Activated CD4-positive, CD25-positive, alpha-beta regulatory T cell treated with anti-CD3 and anti-CD28 coated beads, Interleukin-2, amount 50 U/mL, for 24 hours (primary cell): ENCODE results near the gene ZNF490.
"Not testable (repeated sequence)": the region's sequence is repeated elsewhere in the genome, so short reads cannot be mapped to it uniquely, and the experiment has no call there.

Experiments
- ATAC-seq, 2 donors: fragments of 150-1000 bp; cut with Tn5 transposase; one replicate each; pipeline ENCODE4 v1.10.0; 2021; ENCODE audit warnings: mild to moderate bottlenecking in 1 of 2, moderate library complexity in 1 of 2

The ZNF490 gene

DNA sequence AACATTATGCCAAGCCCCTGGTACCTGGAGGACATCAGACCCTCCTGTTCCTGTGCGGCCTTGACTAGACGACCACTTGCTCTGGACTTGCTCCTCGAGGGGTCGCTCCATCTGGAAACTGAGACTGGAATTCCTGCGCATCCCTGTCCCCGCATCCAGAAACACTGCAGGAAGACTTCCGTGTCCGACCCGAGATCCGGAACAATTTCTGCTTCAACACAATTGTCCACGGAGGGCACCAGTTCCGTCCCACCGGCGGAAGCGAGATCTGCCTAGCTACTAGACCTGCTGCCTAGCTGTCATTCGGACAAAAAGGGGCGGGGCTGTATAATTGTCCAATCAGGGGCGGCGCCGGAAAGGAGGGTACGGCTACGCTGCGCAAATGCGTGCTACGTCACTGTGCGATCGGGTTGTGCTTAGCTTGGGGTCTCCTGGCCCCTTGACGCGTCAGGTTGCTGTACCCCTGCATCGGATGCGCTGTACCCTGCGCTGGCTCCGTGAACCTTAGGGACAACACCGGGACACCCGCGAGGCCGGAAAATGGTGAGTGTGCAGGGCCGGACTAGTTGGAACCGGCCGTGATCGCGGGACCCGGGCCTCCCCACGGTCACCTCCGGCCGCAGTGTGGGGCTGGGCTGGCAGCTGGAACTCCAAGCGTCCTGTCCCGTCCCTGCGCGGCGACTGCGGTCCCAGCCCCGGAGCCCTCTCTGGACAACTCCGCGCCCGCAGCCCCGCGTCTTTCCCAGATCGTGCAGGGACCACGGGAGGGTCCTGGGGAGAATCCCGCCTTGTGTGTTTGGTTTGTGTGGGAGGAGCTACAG, at the start of gene ZNF490, which contains the start of gene ZNF791:
Gene ZNF490 (minus strand): TSS at position 274 of the 821 bp plus-strand sequence. CDS start 133 bp downstream, at position 141.
Gene ZNF791 (plus strand): TSS at position 381 of the 821 bp plus-strand sequence. CDS start 160 bp downstream, at position 541.
- peak; percentile 97 to 98 for ATAC-seq

GRCh38 chr19:12657966-12658365, 47.4 kb upstream of the ZNF490 start:
- no peak for ATAC-seq

GRCh38 chr19:12656899-12657571, 46.4 kb upstream of the ZNF490 start:
- peak in 1 of 2 donors; percentile 21 for ATAC-seq

- no peak for ATAC-seq
Observed at GRCh38 chr19:12655546-12655945, 44.9 kb upstream of the ZNF490 start.

DNA sequence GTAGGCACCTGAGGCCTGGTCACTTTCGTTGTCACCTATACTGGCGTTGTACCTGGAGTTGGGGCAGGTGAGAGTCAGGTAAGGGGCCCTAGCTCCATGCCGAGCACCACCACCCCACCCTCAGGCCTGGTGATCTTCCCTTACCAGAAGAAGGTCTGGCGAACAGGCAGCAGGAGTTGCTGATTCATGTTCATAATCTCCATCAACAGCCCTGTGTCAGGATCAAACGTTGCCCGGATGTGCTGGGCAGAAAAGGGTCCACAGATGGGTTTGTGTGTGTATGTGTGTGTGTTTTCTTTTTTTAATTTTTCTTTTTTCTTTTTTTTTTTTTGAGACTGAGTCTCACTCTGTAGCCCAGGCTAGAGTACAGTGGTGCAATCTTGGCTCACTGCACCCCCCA, 41.6 kb upstream of the ZNF490 start:
- no peak for ATAC-seq

DNA sequence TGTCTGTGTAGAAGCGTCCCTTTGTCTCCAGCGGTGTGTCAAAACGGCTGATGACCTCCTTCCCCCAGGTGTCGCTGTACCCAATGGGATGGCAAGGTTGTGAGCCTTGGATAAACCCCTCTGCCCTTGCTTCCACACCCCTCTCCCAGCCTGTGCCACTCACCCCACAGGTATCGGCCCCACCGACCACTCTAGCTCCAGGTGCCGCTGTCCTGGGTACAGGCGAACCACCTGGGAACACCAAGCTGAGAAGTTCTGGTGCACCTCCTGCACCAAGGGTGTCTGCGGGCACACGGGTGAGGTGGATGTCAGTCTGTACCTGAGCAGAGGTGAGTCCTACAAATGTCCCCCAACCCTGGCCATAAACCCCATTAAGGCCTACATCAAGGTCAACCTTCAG, 39.3 kb upstream of the ZNF490 start:
- no peak for ATAC-seq

GRCh38 chr19:12648088-12648487, 37.5 kb upstream of the ZNF490 start:
- ATAC-seq, result no peak

DNA sequence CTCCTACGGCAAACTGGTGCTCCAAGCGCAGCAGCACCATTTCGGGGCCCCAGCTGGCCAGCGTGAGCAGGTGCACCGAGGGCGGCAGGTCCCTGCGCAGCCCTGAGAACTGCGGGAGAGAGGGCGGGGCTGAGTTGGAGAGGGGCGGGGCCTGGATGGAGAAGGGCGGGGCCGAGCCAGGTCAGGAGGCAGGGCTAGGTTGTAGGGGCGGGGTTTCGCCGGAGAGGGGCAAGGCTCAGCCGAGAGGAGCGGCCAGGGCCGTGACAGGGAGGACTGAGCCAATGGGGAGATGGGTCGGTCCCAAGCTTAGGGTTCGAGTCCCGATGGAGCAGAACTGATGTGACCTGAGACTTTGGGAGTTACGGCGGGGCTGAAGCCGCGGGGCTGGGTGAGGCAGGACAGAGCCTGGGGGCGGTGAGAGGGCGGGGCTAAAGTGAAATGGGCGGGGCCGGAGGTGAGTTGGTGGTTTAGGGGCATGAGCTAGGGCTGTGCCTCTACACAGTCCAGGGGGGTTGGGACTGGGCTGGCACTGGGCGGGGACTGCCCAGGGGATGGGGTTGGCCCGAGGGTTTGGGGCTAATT, 37.0 kb upstream of the ZNF490 start:
- peak; percentile 46 to 56 for ATAC-seq

GRCh38 chr19:12647047-12647446, 36.4 kb upstream of the ZNF490 start:
- ATAC-seq, result no peak

- no peak for ATAC-seq
Observed at GRCh38 chr19:12646551-12646950, 35.9 kb upstream of the ZNF490 start.

DNA sequence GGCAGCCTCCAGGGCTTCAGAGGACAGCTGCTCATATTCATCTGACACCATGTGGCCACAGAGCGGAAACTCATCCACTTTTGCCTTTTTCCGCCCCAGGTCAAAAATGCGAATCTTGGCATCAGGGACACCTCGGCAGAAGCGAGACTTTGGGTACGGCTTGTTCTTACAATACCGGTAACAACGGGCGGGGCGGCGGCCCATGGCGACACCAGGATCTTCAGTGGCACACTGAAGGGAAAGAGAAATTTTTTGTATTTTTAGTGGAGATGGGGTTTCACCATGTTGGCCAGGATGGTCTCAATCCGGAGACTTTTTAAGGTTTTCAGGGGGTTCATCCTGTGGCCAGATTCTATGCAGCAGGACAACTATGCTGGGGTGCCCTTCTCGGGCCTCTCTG, 33.1 kb upstream of the ZNF490 start:
- ATAC-seq, result not testable (repeated sequence)

- no peak for ATAC-seq
Observed at GRCh38 chr19:12642506-12642905, 31.9 kb upstream of the ZNF490 start.

- no peak for ATAC-seq
Observed at GRCh38 chr19:12641456-12641855, 30.8 kb upstream of the ZNF490 start.

- peak; percentile 96 to 97 for ATAC-seq
Observed at GRCh38 chr19:12639901-12640613, 29.4 kb upstream of the ZNF490 start.

DNA sequence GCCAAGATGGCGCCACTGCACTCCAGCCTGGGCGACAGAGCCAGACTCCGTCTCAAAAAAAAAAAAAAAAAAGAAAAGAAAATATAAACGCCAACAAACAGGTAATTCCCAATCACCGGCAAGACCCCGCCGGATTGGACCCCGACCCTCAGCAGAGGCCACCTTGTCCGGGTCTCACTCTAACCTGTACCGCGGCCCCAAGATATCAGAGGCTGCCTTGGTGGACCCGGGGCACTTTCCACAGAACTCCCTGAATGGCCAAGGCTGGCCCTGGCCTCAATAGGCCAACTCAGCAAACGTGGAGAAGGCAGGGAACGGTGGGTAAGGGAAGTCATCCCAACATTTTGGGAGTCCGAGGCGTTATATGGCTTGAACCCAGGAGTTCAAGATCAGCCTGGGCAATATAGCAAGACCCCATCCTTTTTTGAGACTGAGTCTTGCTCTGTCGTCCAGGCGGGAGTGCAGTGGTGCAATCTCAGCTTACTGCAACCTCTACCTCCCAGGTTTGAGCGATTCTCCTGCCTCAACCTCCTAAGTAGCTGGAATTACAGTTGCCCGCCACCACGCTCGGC, 28.1 kb upstream of the ZNF490 start:
- ATAC-seq, result no peak

GRCh38 chr19:12636631-12637030, 26.0 kb upstream of the ZNF490 start:
- no peak for ATAC-seq

DNA sequence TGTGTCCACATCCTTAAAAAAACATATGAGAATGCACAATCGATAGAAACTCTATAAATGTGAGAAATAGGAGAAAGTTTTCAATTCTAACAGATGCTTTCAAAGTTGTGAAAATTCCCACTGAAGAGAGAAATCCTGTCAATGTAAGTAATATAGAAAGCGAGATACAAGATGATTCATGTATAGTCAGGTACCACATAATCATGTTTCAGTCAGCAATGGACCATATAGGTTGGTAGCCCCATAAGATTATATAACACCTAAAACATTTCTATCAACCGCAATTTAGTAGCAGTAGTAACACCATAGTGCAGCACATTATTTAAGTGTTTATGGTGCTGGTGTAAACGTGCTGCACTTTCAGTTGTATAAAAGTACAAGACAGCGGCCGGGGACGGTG, 18.6 kb upstream of the ZNF490 start:
- peak in 1 of 2 donors; percentile 45 for ATAC-seq

DNA sequence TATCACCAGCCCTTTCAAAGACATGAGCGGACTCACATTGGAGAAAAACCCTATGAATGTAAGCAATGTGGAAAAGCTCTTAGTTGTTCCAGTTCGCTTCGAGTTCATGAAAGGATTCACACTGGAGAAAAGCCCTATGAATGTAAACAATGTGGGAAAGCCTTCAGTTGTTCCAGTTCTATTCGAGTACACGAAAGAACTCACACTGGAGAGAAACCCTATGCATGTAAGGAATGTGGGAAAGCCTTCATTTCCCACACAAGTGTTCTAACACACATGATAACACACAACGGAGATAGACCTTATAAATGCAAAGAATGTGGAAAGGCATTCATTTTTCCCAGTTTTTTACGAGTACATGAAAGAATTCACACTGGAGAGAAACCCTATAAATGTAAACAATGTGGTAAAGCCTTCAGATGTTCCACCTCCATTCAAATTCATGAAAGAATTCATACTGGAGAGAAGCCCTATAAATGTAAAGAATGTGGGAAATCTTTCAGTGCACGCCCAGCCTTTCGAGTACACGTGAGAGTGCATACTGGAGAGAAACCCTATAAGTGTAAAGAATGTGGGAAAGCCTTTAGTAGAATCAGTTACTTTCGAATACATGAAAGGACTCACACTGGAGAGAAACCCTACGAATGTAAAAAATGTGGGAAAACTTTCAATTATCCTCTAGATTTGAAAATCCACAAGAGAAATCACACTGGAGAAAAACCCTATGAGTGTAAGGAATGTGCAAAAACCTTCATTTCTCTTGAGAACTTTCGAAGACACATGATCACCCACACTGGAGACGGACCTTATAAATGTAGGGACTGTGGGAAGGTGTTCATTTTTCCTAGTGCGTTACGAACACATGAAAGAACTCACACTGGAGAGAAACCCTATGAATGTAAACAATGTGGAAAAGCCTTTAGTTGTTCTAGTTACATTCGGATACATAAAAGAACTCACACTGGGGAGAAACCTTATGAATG, 17.7 kb upstream of the ZNF490 start:
- ATAC-seq, result no peak

GRCh38 chr19:12626958-12627357, 16.3 kb upstream of the ZNF490 start:
- ATAC-seq, result peak; percentile 44 to 55

DNA sequence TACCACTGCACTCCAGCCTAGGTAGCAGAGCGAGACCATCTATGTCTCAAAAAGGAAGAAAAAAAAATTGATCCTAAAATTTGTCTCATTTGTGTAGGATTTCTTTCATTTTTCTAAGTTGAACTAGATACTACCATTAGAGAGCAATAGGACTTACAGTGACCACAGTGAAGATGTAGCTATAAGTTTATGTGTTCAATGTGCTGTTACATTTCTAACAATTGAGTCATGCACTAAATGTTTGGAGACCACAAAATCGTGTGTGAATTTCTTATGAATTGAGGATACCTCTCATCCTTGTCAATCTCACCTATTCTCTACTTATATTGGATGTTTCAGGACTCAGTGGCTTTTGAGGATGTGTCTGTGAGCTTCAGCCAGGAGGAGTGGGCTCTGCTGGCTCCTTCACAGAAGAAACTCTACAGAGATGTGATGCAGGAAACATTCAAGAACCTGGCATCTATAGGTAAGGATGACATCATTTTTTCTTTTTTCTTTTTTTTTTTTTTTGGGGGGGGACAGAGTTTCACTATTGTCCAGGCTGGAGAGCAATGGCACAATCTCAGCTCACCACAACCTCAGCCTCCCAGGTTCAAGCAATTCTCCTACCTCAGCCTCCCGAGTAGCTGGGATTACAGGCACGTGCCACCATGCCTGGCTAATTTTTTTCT, 12.9 kb upstream of the ZNF490 start:
- ATAC-seq, result no peak
